Measurements from ENCODE around the gene RHOH.

RHOH gene

DNA sequence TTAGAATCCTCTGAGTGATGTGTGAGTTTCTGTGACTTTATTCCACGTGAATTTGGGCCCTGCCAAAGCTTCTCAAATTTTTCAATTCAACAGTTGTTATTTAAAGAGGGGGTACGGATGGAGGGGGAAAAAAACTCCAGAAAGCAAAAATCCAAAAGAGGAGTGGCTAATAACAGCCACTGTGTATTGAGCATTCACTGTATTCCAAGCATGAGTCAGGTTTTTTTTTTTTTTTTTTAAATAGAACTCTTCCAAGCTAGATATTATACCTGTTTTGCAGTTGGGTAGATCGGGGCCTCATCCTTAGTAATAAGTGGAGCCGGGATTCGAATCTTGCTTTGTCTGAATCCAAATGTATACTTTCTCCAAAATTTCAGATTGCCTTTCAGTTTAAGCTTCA is 6.4 kb upstream of the RHOH start:
- DNase-seq, result no peak

DNA sequence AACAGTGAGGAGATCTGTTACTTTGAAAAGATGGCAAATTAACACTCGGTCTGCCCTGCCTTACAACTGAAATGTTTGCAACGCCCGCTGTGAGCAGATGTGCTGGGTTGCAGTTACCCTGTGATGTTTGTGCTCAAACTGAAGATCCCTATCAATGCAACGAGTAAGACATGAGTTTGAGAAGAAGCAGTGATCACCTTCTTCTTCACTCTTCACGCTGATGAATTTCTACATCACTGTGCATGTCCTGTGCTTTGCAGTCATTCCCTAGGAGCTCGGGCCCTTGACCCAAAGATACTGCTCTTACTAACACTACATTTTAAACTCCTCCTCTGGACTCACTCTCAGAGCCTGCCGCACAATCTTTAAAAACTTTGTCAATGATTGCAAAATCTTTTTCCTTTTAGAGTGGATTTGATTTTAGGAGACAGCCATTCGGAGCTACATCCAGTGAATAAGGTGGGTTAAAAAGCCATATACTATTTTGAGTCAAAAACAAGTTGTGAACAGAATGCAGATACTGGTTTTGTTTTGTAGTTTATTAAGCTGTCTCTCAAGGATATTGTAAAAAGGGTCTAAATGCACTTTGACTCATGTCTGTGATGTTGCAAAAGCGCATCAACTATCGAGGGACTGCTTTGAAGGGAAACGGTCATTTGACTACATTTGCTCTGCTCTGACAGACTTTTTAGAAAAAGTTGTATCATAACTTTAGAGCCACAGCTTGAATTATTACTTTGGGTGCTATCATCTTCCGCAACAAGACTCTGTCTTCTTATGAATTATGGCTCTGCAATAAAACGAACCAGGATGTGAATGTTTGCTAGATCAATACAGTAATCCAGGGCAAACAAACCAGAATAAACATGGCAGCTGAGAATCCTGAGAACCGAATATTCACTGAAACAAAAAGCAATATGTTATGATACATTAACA is 5.7 kb upstream of the RHOH start:
- DNase-seq, result peak; percentile 53

DNA sequence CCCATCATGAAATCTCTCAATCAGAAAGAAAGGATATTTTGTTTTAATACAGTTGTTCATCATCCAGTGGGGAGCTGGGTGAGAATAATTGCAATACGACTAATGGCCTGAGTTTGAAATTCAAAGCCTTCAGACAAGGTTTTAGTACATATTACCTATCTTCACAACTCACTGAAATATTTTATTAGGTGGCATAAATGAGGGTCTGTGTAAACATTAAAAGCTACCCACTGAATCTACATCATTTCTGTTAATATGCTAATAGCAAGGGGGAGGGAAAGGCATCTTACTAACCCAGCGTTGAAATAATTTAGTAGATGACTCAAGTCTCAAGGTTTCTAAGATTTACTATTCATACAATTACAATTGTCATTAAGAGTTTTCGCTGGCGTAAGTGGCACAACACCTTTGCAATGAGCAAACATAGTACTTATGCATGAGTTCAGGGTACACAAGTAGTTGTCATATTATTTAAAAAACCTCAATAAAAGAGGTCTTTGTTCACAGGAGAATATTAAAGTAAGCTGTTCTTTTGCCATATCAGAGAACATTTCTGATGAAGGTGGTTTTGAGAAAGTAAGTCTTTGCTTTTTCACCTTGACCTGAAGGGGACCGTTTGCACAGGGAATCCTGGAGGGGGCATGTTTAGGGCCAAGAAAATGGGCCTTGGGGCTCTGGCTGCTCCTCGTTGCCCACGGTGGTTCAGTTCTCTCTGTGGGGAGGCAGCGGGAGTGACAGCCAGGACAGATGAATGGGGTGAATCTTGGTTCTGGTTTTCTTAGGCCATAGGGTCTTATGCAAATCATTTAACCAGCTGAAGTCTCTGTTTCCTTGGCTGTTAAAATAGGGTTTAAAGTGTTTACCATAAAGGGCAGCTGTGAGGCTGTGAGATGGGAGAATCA is 4.5 kb upstream of the RHOH start:
- peak; percentile 32 for DNase-seq

DNA sequence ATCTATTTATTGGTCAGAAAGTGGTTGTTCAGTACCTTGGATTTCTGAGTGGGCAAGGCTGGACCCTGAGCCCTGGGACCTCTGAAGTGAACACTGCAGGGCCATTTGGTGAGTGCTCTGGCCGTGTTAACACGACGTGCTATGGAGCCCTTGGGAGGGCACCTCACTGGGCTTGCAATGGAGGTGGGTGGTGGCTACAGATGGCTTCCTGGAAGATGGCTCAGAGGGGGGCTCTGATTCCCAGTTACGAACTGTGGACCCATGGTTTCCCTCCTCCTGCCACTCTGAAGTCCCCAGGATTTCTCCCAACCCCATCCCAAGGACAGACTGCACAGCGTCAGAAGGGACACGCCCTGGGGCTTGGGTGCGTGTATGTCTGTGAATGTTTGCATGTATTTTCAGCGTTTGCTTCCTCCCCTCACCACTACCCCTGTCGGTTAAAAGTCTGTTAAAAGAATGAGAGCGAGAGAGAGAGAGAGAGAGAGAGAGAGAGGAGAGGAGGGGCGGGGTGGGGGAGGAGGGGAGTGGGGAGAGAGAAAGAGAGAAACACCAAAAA is 3.7 kb upstream of the RHOH start:
- peak; percentile 62 for DNase-seq

DNA sequence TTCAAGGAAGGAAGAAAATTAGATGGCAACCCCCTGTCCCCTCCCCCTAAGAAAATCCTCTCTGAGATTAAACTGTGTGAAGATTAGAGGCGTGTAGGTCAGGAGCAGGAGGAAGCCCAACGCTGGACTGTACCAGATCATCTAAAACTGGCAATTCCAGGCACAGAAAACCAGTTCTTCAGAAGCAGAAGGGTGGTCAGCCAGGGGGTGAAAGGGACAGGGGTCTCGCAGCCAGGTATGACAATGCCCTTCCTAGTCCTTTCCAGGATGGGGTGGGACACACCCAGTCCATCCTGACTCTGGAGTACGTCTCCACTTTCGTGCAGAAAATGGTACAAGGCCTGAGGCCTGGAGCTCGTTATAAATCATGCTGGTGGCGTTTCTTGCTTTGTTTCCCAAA is 3.3 kb upstream of the RHOH start:
- DNase-seq, result no peak

DNA sequence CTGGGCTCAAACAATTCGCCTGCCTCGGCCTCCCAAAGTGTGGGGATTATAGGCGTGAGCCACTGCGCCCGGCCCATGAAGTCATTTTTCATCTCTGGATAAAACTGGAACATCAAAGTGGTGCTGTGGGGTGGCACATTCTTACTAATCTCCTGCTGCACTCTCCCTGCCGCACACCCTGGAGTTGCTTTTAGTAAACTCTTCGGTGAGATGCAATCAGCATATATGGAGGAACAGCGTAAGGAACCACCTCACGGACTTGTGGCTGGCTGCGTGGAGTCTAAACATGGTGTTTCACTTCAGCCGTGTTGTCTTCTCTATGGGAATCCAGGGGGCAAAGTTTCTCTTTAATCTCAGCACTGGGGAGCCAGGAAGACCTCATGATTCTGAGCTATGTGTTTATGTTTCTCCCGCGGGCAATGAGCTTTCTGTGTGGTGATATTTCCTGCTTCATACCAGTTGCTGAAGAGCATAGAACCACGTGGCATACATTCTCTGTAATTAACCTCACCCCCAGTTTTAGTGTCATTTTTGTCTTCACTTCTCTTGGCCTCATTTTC is 2.1 kb upstream of the RHOH start:
- DNase-seq, result peak; percentile 63

GRCh38 chr4:40195182-40196177 is 1.4 kb upstream of the RHOH start:
- DNase-seq, result peak; percentile 57

GRCh38 chr4:40196272-40196671 is 559 bp upstream of the RHOH start:
- DNase-seq, result peak; percentile 70

DNA sequence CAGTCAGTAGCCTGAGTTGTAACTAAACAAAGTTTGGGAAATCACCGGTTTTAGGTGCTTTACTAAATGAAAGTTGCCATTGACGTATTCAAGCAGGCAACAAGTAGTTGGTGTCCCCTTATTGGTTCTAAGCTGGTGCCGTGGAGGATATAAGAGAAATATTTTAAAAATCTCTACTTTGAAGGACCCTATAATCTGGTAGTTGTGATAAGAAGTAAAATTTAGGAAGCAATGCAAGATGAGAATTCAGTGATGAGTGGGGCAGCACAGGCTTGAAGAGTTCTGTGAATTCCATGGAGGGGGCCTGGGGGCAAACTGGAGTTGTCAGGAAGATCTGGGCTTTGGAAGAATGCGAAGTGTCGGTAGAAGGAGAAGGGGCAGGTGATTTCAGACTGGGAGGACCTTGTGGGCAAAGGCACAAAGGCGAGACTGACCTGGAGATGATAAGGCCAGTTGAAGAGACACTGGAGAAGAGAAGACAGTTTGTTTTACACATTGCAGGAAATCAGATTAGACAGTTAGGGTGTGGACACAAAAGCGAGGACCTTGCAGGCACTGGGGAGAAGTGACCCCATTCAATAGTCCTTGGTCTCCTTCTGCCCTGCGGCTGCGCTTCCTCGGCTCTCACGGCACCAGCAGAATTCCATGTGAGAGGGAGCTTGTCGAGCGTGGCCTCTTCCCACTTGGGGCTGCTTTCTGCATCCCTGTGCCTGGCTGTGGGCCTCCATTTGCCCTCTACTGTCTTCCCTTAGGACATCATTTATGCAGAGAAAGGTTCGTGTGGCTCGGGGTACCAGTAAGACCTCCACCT is 1.3 kb downstream of the RHOH start:
- peak; percentile 12 for DNase-seq

DNA sequence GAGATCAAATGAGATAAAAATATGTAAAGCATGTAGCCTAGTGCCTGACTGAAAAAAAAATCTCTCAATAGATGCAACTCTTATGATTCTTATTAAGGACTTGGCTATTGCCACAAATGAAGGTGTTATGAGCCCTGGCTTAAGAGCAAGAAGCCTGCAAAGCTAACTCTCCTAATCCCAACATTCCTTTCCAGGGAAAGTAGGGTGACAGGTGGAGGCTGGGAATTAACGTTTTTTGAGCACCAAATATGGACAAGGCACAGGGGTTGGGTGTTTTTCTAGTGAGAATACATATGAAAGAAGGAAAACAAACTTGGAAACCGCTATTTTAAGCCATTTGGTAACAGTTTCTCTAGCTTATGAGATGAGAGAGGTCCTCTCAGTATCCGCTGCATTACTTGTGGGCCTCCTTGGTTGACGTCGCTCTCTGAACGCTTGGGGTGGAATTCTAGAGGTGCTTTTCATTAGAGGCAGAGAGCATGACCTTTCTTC is 2.4 kb downstream of the RHOH start:
- DNase-seq, result peak; percentile 44

DNA sequence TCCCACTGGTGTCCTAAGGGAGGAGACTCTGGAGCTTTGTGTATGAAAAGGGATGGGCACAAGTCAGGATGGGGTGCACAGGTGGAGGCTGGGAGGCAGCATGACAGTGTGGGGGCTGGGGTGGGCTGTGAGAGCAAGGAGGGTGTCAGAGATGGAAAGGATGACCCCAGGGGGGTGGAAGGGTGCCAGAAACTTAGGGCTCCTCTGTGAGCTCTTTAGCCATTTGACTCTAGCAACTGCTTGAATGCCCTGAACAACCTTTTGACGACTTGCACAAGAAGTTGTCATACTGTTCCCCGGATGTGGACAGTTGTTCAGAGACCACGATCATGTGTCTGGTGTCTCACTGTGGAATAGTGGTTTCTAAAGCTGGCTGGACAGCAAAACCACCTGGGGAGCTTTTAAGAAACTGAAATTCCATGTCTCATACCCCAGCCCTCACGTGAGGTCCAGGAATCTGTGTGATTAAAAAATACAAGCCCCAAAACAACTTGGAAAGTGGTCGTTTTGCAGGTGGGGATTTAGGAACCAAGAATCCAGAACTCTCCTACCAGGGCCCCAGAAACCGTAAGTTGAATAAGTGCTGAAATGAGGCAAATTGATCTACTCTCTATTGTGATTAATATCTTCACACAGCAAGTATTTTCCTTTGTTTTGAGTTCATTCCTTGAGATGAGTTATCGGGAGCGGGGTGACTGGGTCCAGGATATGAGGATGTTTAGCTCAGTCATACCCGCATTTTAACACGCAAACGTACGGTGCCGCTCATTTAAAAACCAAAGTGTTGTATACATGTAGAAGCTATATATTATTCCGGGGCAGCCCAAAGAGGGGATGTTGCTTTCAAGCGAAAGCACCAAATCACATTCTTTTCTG is 3.4 kb downstream of the RHOH start:
- DNase-seq, result peak; percentile 82

DNA sequence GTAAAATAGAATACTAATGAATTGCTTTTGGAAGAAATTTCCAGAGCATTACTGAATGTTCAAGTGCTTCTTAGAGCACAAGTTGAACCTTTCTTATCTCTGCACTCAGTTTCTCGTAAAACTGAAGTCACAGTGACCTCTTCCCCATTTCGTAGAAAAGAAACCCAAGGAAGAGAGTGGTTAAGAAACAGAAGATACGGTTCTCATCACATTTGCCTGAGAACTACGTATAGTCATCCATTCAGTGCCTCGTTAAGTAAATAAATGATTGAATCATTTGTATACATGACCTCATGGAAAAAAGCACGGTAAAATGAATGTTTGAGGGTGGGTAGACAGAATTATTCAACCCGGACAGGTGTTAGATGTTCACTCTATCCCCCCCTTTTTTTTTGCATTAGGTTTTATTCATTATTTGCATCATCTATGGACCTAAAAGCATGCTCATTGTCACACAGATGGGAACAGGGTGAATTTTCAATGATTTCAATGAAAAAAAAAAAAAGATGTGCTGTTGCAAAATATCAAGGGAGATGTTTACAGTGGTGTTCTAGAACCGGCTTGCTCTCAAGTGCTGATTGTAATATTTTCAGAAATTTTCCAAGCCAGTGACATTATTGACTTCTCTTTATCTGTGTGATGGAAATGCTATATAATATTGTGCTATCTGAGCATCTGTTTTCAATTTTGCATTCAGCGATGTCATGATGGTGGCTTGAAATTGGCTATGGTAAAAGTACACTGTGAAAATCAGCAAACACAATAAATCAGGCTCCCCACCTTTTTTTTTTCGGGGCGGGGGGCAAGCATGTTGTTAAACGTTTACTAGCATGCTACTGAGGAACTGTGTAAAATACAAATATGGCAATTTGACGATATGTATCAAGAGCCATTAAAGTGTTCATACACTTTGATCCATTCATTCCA is 4.3 kb downstream of the RHOH start:
- DNase-seq, result peak; percentile 14

GRCh38 chr4:40201898-40202297 is 5.1 kb downstream of the RHOH start:
- no peak for DNase-seq

- DNase-seq, result no peak
Measured at GRCh38 chr4:40202474-40202873, 5.6 kb downstream of the RHOH start.

GRCh38 chr4:40204507-40205258 is 7.9 kb downstream of the RHOH start:
- no peak for DNase-seq

DNA sequence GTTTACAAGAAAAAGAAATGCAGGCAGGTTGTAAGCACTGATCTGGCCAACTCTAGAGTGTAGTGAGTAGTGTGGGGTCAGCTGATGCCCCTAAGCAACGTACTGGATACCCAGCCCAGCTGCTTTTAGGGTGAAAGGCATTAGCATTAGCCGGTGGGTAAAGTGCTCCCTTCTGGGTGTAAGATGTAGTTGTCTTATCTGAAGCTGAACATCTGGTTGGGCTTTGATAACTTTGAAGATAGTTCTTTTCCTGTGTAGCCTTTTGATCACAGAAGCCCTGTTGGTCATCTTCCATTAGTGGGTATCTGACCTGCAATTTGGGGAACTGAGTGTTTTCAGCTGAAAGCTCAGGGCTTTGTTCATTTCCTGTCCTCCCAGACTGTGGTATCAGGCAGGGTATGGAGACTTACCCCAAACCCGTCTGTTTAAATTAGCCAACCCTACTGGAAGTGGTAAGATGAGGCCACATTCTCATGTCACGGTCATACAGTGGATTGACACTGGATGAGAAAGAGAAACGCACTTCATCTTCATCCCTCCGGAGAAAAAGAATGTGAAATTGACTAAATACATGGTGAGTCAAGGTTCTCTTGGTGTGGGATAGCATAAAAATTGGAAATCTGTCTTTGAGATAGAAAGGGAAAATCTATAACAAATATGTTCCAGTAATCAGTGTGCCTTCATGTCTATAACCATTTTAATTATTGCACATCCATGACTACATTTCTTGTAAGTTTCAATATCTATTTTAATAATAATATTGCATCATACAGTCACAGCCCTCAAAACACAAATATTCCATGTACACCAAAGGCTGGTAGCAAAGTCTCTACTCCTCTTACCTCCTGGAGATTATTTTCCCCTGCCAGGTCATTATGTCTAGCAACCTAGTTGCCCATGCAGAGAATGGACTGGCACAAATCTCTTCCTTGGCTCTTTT is 8.7 kb downstream of the RHOH start:
- peak; percentile 70 for DNase-seq

DNA sequence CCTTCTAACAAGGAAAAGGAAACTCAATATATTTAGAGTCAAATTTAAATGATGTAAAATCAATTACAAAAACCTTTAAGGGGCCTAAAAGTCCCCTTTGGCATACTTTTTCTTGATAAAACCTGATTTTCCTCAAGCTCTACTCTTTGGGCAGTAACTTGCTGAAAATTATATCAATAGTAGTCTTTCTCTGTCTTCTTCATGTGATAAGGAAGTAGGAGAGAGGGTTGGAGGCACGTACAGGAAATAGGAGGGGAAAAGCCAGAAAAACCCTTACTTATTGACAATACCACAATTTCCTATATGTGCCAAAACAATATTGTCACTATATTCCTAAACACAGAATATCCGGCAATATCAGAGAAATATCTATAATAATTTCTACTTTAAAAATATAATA is 9.6 kb downstream of the RHOH start:
- DNase-seq, result no peak
